Astrocyte (in vitro differentiated cells and primary cell): ENCODE measurements around the gene ITGB1BP1.

ENCODE experiments used
- EZH2 ChIP-seq: IDR thresholded peaks from 2 replicates; pipeline ENCODE4 v1.6.1; 2012; ENCODE audit warnings: mild to moderate bottlenecking, low read length, inconsistent platforms; ENCODE audit not compliant: insufficient read depth
- TF ChIP-seq, protein P1 (sequence below): IDR thresholded peaks from 2 replicates; pipeline ENCODE4 v1.5.1; 2011; ENCODE audit warnings: low read depth, mild to moderate bottlenecking, inconsistent platforms, low read length, moderate library complexity; ENCODE audit not compliant: insufficient read depth

DNA sequence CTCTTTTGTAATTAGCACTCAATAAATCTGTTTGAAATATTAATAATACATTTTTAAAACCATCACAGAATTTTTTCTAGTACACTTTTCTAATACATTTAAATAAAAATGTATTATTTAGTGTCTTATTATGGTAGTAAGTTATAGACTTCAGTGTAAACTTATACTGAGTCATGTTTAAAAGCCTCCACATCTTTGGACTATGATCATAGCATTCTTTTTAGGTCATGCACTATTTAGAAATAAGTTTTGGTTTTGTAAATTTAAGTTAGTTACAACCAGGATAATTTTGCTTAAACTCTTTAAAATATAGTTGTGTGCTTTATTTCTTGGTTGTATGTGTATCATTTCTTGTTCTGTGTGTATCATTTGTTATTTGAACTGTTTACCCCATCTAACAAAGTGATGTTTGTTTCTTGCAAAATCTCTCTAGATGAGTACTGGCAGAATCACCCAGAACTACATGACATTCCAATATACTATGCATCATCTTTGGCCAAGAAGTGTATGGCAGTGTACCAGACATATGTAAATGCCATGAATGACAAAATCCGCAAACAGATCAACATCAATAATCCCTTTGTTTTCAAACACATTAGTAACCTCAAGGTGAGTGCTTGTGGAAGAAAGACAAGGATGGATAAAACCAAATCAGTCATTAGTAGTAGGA, 16.9 kb upstream of the ITGB1BP1 start:
- TF ChIP-seq EZH2: no peak
- TF ChIP-seq, protein P1, sequence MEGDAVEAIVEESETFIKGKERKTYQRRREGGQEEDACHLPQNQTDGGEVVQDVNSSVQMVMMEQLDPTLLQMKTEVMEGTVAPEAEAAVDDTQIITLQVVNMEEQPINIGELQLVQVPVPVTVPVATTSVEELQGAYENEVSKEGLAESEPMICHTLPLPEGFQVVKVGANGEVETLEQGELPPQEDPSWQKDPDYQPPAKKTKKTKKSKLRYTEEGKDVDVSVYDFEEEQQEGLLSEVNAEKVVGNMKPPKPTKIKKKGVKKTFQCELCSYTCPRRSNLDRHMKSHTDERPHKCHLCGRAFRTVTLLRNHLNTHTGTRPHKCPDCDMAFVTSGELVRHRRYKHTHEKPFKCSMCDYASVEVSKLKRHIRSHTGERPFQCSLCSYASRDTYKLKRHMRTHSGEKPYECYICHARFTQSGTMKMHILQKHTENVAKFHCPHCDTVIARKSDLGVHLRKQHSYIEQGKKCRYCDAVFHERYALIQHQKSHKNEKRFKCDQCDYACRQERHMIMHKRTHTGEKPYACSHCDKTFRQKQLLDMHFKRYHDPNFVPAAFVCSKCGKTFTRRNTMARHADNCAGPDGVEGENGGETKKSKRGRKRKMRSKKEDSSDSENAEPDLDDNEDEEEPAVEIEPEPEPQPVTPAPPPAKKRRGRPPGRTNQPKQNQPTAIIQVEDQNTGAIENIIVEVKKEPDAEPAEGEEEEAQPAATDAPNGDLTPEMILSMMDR: no peak
